GM08714 (cell line): Measurements from ENCODE around the gene DDHD1.

ENCODE experiments used
- H3K4me3 ChIP-seq: fragments of 200-500 bp; sonication (Bioruptor generic); 2 replicates; pipeline ENCODE4 v1.5.1; 2014; ENCODE audit warnings: mild to moderate bottlenecking, low read length, inconsistent platforms
- ZNF274 ChIP-seq: IDR thresholded peaks from 2 replicates; pipeline ENCODE4 v1.6.1; 2012; ENCODE audit warnings: mild to moderate bottlenecking, low read depth, low read length

DDHD1 gene

DNA sequence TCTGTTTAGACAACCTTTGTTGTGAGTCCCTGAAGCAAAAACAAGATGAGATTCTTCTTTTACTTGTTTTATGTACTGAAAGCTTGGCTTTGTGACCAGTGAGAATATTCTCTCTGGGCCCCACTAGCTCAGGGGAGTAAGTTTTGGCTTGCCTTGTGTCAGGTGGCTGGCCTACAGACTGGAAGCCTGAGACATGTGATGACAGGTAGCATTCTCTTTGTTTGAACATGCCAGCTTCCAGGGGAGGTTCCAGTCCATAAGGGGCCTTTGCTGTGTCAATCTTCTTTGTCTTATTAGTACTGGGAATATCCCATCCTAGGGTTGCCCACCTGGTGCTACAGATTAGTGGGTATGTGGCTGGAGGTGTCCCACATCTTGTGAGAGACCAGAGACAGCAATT lies 136.2 kb downstream of the DDHD1 start:
- no peak overlapping the region for H3K4me3 ChIP-seq
- no peak for TF ChIP-seq ZNF274

DNA sequence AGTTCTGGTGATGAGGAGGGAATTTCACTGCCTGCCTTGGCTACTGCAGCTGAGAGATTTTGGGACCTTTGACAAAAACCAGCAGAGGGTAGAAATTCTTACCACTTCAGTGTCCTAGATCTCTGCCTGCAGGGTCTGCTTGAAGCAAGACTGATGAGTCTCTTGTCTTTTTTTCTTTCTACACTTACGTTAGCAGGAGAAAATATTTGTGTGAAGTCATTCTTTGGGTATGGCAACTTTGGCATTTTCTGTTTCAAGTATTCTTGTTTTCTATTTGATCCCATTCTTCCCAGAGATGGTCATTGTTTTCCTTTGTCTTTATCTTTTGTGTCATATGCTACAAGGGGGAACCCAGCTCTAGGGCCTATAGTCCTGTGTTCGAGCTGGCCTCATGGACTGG lies 136.6 kb downstream of the DDHD1 start:
- no peak overlapping the region for H3K4me3 ChIP-seq
- TF ChIP-seq ZNF274, result no peak

GRCh38 chr14:53011053-53011462 lies 142.1 kb downstream of the DDHD1 start:
- no peak for TF ChIP-seq ZNF274
- no peak overlapping the region for H3K4me3 ChIP-seq

DNA sequence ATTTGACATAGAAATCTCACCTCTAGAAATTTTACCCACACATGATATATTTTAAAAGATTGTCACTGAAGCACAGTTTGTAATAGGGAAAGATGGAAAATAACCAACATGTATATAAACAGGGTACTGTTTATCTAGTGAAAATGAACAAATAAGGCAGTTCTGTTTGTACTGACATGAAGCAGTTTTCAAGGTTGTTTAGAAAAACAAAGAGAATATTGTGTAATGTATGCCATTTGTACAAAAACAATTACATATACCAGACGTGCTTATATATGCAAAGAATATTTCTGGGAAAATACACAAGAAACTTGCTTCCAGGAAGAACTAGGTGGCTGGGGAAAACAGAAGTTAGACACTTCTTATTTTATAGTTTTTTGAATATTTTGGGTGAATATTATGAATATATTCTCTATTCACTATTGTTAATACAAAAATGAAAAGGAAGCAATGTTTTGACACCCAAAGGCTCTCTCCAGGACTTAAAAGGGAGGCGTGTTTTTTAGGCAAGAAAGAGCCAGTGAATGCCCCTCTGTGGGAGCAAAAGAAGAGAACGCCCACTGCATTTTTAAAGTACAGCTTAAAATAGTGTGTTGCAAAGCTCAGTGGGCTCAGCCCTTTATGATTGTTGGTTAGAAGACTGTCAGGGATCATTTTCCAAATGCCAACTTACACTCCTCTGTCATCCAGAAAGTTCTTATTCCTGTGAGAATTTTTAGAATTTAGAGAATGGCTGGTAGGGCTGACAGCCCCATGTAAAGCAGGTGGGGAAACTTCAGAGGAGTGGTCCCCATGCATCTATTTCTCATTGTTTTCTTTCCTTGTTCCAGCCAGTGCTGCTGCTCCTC lies 142.7 kb downstream of the DDHD1 start:
- no peak for TF ChIP-seq ZNF274
- no peak overlapping the region for H3K4me3 ChIP-seq

GRCh38 chr14:53006931-53007562 lies 146.1 kb downstream of the DDHD1 start:
- H3K4me3 ChIP-seq, result no peak overlapping the region
- no peak for TF ChIP-seq ZNF274

GRCh38 chr14:53004976-53005375 lies 148.1 kb downstream of the DDHD1 start:
- no peak overlapping the region for H3K4me3 ChIP-seq
- TF ChIP-seq ZNF274, result no peak

GRCh38 chr14:53003776-53004175 lies 149.3 kb downstream of the DDHD1 start:
- TF ChIP-seq ZNF274, result no peak
- H3K4me3 ChIP-seq, result no peak overlapping the region

DNA sequence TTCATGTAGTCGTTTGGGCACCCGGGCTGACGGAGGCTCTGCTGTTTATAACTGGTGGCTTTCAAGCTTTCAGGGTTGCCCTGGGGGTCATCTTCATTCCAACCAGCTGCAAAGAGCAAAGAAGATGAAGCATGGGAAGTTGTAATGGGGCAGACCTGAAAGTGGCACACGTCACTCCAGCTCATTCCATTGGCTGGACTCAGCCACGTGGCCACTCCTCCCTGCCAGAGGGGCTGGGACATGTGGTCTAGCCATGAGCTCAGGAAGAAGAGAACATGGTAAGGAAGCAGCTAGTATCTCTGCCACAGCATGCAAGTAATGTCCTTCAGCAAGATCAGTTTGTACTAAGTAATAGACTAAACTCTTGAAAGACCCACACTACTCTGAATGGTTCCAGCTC lies 150.5 kb downstream of the DDHD1 start:
- H3K4me3 ChIP-seq, result no peak overlapping the region
- no peak for TF ChIP-seq ZNF274

DNA sequence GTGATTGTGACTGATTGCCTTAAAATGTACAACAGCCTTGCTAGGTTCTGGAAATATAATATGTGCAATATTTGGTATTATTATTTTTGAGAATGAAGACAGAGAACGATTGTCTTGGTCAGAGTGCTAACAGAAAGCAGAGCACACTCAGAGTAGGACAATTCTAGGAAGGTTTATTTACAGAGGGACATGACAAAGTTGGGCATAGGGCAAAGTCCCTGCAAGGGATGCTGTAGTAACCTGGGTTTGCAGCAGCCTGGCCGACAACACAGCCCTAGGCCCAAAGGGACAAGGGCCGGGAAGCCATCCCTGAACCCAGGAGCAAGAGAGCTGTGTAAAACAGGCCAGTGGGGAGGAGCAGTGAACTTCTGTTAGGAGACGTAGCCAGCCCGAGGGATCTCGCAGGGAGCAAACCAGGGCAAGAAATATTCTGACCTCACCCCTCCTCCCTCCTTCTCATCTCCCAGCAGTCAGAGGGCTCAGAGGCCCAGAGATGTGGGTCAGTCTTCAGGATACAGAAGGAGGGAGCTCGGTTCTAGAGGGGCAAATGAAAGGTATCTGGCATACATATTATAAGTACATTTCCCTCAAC lies 151.2 kb downstream of the DDHD1 start:
- H3K4me3 ChIP-seq, result no peak overlapping the region

GRCh38 chr14:52998376-52999015 lies 154.6 kb downstream of the DDHD1 start:
- no peak for TF ChIP-seq ZNF274
- H3K4me3 ChIP-seq, result no peak overlapping the region

More for the DNA sequence above, 151.2 kb downstream of the DDHD1 start:
- no peak for TF ChIP-seq ZNF274

GRCh38 chr14:52996493-52996892 lies 156.6 kb downstream of the DDHD1 start:
- H3K4me3 ChIP-seq, result no peak overlapping the region
- no peak for TF ChIP-seq ZNF274

GRCh38 chr14:52995998-52996397 lies 157.1 kb downstream of the DDHD1 start:
- no peak overlapping the region for H3K4me3 ChIP-seq
- no peak for TF ChIP-seq ZNF274

GRCh38 chr14:52992236-52992870 lies 160.8 kb downstream of the DDHD1 start:
- TF ChIP-seq ZNF274, result no peak
- no peak overlapping the region for H3K4me3 ChIP-seq

- no peak overlapping the region for H3K4me3 ChIP-seq
- TF ChIP-seq ZNF274, result no peak
Observed at GRCh38 chr14:52988139-52988538, 165.0 kb downstream of the DDHD1 start.

- no peak overlapping the region for H3K4me3 ChIP-seq
- TF ChIP-seq ZNF274, result no peak
Observed at GRCh38 chr14:52987514-52987913, 165.6 kb downstream of the DDHD1 start.
